Smooth muscle cell (in vitro differentiated cells): ENCODE results near the gene NELFE. TPM values are rescaled to one million over a fixed set of nuclear protein-coding genes. Genes with fewer than 3 reads are reported as not detected.

ENCODE experiments used
- DNase-seq: peaks from one replicate; lab custom pipeline; 2025; ENCODE audit not compliant: unreplicated experiment; lab: John Stamatoyannopoulos, UW
- H2AFZ ChIP-seq: fragments of 200-600 bp; sonication (generic); 2 replicates; pipeline ENCODE4 v1.6.0; 2016; ENCODE audit warnings: antibody characterized with exemption, low read depth, mild to moderate bottlenecking
- H3F3A ChIP-seq: fragments of 200-600 bp; sonication (generic); 2 replicates; pipeline ENCODE4 v1.6.0; 2017; ENCODE audit warnings: antibody characterized with exemption, low read depth
- H3K27ac ChIP-seq: fragments of 200-600 bp; sonication (generic); 2 replicates; pipeline ENCODE4 v1.5.1; 2016; ENCODE audit warnings: low read depth, mild to moderate bottlenecking
- H3K27me3 ChIP-seq: fragments of 200-600 bp; sonication (generic); 2 replicates; pipeline ENCODE4 v1.6.1; 2016; ENCODE audit warnings: low read depth, mild to moderate bottlenecking
- H3K36me3 ChIP-seq: fragments of 200-600 bp; sonication (generic); 2 replicates; pipeline ENCODE4 v1.5.1; 2016; ENCODE audit warnings: low read depth
- H3K4me1 ChIP-seq: fragments of 200-600 bp; sonication (generic); 2 replicates; pipeline ENCODE4 v1.5.1; 2016; ENCODE audit warnings: low read depth
- H3K4me2 ChIP-seq: fragments of 200-600 bp; sonication (generic); 2 replicates; pipeline ENCODE4 v1.6.0; 2016; ENCODE audit warnings: mild to moderate bottlenecking
- H3K4me3 ChIP-seq: fragments of 200-600 bp; sonication (generic); 2 replicates; pipeline ENCODE4 v1.5.1; 2016; ENCODE audit warnings: mild to moderate bottlenecking
- H3K79me2 ChIP-seq: fragments of 200-600 bp; sonication (generic); 2 replicates; pipeline ENCODE4 v1.6.0; 2016; ENCODE audit warnings: low read depth, mild to moderate bottlenecking
- H3K9ac ChIP-seq: fragments of 200-600 bp; sonication (generic); 2 replicates; pipeline ENCODE4 v1.6.0; 2016; ENCODE audit warnings: low read depth
- H3K9me3 ChIP-seq: fragments of 200-600 bp; sonication (generic); replicated peaks from 2 replicates; pipeline ENCODE4 v1.5.1; 2016; ENCODE audit warnings: low read depth
- H4K20me1 ChIP-seq: fragments of 200-600 bp; sonication (generic); 2 replicates; pipeline ENCODE4 v1.6.0; 2016; ENCODE audit warnings: low read depth
- WGBS: methylation state at CpG from one replicate; pipeline ENCODE4 v1.1.7; 2016; ENCODE audit warnings: low lambda C conversion rate; 5-methylcytosine and 5-hydroxymethylcytosine counted together
- polyA plus RNA-seq: library from polyadenylated mRNA; unstranded; fragments of >200 nt; fragmentation: Nextera tagmentation; extraction: Ambion mirVana; gene quantifications from 2 replicates; pipeline ENCODE4 v1.2.1, GENCODE V29; 2016
- total RNA-seq: library from RNA; depleted of rRNA; stranded (reverse); fragments of >200 nt; gene quantifications from 2 replicates; pipeline ENCODE4 v1.2.3, GENCODE V29; 2014
- TF ChIP-seq, protein P1 (sequence below): fragments of 200-600 bp; sonication (generic); IDR thresholded peaks from 2 replicates; pipeline ENCODE4 v1.5.1; 2017; ENCODE audit warnings: borderline replicate concordance, mild to moderate bottlenecking, antibody characterized with exemption; ENCODE audit not compliant: insufficient read depth, poor library complexity, severe bottlenecking

NELFE gene
- total and polyA plus RNA-seq, 2 experiments from 2014 or later: 91.5 to 134 TPM

DNA sequence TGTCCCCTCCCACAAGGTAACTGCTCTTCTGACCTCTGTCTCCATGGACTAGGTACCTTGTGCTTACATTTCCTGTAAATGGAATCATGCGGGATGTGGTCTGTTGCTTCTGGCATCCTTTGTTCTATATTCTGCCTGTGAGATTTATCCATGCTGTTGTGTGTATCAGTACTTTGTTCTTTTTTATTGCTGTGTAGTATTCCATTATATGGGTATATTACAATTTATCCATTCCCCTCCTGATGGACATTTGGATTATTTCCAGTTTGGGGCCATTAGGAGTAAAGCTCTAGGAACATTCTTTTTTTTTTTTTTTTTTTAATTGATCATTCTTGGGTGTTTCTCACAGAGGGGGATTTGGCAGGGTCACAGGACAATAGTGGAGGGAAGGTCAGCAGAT is 27.8 kb downstream of the NELFE start:
- Histone ChIP-seq H2AFZ (no peak overlapping the region), H3K4me3 (no peak overlapping the region), H4K20me1 (no peaks in the 10 kb centered on the region), H3K4me2 (no peak overlapping the region), H3K9ac (no peak overlapping the region), H3K27ac (no peak overlapping the region), H3F3A (no peaks in the 10 kb centered on the region), H3K27me3 (peaks cover 6% of the 10 kb centered on the region), H3K4me1 (no peaks in the 10 kb centered on the region), H3K36me3 (no peaks in the 10 kb centered on the region), H3K79me2 (no peaks in the 10 kb centered on the region), H3K9me3 (no peaks in the 10 kb centered on the region)
- TF ChIP-seq, protein P1, sequence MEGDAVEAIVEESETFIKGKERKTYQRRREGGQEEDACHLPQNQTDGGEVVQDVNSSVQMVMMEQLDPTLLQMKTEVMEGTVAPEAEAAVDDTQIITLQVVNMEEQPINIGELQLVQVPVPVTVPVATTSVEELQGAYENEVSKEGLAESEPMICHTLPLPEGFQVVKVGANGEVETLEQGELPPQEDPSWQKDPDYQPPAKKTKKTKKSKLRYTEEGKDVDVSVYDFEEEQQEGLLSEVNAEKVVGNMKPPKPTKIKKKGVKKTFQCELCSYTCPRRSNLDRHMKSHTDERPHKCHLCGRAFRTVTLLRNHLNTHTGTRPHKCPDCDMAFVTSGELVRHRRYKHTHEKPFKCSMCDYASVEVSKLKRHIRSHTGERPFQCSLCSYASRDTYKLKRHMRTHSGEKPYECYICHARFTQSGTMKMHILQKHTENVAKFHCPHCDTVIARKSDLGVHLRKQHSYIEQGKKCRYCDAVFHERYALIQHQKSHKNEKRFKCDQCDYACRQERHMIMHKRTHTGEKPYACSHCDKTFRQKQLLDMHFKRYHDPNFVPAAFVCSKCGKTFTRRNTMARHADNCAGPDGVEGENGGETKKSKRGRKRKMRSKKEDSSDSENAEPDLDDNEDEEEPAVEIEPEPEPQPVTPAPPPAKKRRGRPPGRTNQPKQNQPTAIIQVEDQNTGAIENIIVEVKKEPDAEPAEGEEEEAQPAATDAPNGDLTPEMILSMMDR: no peak
- 97% methylated on average over 1 of the region's 1 CpG for WGBS
- no peak for DNase-seq

DNA sequence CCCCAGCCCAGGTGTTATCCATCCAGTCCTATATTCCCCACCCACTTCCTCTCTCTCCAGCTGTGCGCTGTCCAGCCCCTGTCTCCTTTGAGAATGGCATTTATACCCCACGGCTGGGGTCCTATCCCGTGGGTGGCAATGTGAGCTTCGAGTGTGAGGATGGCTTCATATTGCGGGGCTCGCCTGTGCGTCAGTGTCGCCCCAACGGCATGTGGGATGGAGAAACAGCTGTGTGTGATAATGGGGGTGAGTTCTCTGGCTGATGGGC is 30.2 kb downstream of the NELFE start:
- WGBS: 88% methylated on average over 9 of the region's 9 CpGs
- TF ChIP-seq, protein P1: no peak

DNA sequence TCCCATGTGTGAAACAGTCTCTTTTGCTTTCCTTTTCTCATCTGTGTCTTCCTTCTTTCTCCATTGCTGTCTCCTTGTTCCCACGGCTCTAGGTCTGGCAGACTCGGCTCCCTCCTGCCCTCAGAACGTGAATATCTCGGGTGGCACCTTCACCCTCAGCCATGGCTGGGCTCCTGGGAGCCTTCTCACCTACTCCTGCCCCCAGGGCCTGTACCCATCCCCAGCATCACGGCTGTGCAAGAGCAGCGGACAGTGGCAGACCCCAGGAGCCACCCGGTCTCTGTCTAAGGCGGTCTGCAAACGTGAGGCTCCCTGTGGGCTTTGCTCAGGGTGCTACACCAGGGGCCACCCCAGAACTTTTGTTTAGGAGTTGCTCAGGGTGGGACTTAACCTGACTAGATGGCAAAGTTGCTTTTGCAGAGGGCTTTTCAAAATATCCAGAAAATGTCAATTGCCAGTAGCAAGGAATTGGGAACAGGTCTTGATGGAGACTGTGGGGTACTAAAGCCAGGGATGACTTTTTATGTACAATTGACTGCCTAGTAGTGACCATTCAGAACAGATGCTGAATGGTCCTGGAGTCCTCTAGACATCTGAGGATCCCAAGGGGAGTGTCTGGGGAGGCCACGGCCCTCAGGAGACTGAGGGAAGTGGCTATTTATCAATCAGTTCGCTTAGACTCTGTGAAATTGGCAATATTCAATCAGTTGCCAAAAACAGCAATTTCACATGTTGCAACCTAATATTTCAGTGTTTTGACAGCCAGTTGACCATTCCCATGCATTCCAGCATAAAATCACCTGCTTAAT is 30.7 kb downstream of the NELFE start:
- TF ChIP-seq, protein P1: no peak
- Histone ChIP-seq H3K79me2 (no peaks in the 10 kb centered on the region), H3K9me3 (no peaks in the 10 kb centered on the region), H3K27me3 (peaks cover 4% of the 10 kb centered on the region), H3K4me1 (no peaks in the 10 kb centered on the region), H4K20me1 (no peaks in the 10 kb centered on the region), H3K27ac (no peak overlapping the region), H2AFZ (no peak overlapping the region), H3K36me3 (no peaks in the 10 kb centered on the region), H3K4me3 (no peak overlapping the region), H3F3A (no peaks in the 10 kb centered on the region), H3K9ac (no peak overlapping the region), H3K4me2 (no peak overlapping the region)
- DNase-seq: no peak
- 92% methylated on average over 11 of the region's 11 CpGs for WGBS

More for the DNA sequence above, 30.2 kb downstream of the NELFE start:
- Histone ChIP-seq H3K27ac (no peak overlapping the region), H3K36me3 (no peaks in the 10 kb centered on the region), H4K20me1 (no peaks in the 10 kb centered on the region), H3K4me3 (no peak overlapping the region), H3K4me1 (no peaks in the 10 kb centered on the region), H3K9ac (no peak overlapping the region), H3K4me2 (no peak overlapping the region), H3K27me3 (peaks cover 4% of the 10 kb centered on the region), H3F3A (no peaks in the 10 kb centered on the region), H3K9me3 (no peaks in the 10 kb centered on the region), H2AFZ (no peak overlapping the region), H3K79me2 (no peaks in the 10 kb centered on the region)
- DNase-seq: no peak
